Neural crest cell (in vitro differentiated cells): ENCODE measurements around the gene TTC34. TPM values are rescaled to one million over a fixed set of nuclear protein-coding genes. Genes with fewer than 3 reads are reported as not detected.

Experiments
- DNase-seq: peaks from one replicate; pipeline ENCODE4 v3.0.0; 2021; ENCODE audit warnings: low read depth, mixed read lengths, low spot score
- H3K27ac Mint-ChIP-seq: one replicate; pipeline ENCODE4 v1.8.0; 2021; ENCODE audit warnings: mild to moderate bottlenecking, mixed read lengths; ENCODE audit not compliant: unreplicated experiment
- H3K27me3 Mint-ChIP-seq: 2 replicates; pipeline ENCODE4 v1.8.0; 2021; ENCODE audit warnings: low read depth, mild to moderate bottlenecking, mixed read lengths
- H3K36me3 Mint-ChIP-seq: 2 replicates; pipeline ENCODE4 v1.8.0; 2021; ENCODE audit warnings: low read depth, mild to moderate bottlenecking, mixed read lengths
- H3K4me1 Mint-ChIP-seq: 2 replicates; pipeline ENCODE4 v1.8.0; 2021; ENCODE audit warnings: mixed read lengths
- H3K4me3 Mint-ChIP-seq: one replicate; pipeline ENCODE4 v1.8.0; 2021; ENCODE audit warnings: mild to moderate bottlenecking, mixed read lengths
- H3K9me3 Mint-ChIP-seq: 2 replicates; pipeline ENCODE4 v1.8.0; 2021; ENCODE audit warnings: mixed read lengths
- total RNA-seq: library from RNA; stranded (reverse); gene quantifications from 2 replicates; pipeline ENCODE4 v1.2.1, GENCODE V29; 2021
- TF ChIP-seq, protein P1 (sequence below): fragments of 200-600 bp; sonication (generic); conservative IDR thresholded peaks from 2 replicates; pipeline ENCODE4 v1.5.0; 2021; ENCODE audit warnings: antibody characterized with exemption, mild to moderate bottlenecking

TTC34 gene
- total RNA-seq, 1 donor from 2014 or later = 2.7 TPM

GRCh38 chr1:2828586-2829250 is 27.2 kb upstream of the TTC34 start:
- Mint-ChIP-seq H3K36me3 (peaks cover 3% of the 10 kb centered on the region), H3K27ac (no peak overlapping the region), H3K4me1 (no peaks in the 10 kb centered on the region), H3K27me3 (no peaks in the 10 kb centered on the region), H3K4me3 (no peak overlapping the region), H3K9me3 (peaks cover 3% of the 10 kb centered on the region)
- DNase-seq = no peak
- TF ChIP-seq, protein P1, sequence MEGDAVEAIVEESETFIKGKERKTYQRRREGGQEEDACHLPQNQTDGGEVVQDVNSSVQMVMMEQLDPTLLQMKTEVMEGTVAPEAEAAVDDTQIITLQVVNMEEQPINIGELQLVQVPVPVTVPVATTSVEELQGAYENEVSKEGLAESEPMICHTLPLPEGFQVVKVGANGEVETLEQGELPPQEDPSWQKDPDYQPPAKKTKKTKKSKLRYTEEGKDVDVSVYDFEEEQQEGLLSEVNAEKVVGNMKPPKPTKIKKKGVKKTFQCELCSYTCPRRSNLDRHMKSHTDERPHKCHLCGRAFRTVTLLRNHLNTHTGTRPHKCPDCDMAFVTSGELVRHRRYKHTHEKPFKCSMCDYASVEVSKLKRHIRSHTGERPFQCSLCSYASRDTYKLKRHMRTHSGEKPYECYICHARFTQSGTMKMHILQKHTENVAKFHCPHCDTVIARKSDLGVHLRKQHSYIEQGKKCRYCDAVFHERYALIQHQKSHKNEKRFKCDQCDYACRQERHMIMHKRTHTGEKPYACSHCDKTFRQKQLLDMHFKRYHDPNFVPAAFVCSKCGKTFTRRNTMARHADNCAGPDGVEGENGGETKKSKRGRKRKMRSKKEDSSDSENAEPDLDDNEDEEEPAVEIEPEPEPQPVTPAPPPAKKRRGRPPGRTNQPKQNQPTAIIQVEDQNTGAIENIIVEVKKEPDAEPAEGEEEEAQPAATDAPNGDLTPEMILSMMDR = no peak

- no peak for DNase-seq
- Mint-ChIP-seq H3K9me3 (peaks cover 6% of the 10 kb centered on the region), H3K27me3 (no peaks in the 10 kb centered on the region), H3K27ac (no peak overlapping the region), H3K4me1 (no peaks in the 10 kb centered on the region), H3K36me3 (peaks cover 6% of the 10 kb centered on the region), H3K4me3 (no peak overlapping the region)
- TF ChIP-seq, protein P1 = no peak
Observed at GRCh38 chr1:2826736-2827292, 25.3 kb upstream of the TTC34 start.

DNA sequence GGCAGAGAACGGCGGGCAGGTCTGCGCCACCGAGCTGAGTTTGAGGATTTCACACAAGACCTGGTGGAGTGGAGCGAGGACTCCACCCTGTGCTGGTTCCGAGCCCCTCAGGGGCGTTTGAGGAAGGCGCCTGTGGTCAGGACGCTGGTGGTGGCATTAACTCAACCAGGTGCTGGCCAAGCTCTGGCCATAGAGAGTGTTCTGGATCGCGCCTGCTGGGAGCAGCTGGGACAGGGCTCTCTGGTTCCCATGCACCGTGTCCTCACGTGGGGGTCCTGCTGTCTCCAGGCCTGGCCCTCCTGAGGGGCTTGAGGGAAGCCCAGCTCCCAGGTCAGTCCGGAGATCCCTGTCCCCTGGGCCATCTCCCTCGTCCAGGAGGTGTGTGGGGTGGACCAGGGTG is 24.8 kb upstream of the TTC34 start:
- TF ChIP-seq, protein P1 = no peak
- Mint-ChIP-seq H3K27ac (no peak overlapping the region), H3K27me3 (no peaks in the 10 kb centered on the region), H3K36me3 (peaks cover 6% of the 10 kb centered on the region), H3K4me1 (no peaks in the 10 kb centered on the region), H3K4me3 (no peak overlapping the region), H3K9me3 (peaks cover 6% of the 10 kb centered on the region)
- DNase-seq = no peak

DNA sequence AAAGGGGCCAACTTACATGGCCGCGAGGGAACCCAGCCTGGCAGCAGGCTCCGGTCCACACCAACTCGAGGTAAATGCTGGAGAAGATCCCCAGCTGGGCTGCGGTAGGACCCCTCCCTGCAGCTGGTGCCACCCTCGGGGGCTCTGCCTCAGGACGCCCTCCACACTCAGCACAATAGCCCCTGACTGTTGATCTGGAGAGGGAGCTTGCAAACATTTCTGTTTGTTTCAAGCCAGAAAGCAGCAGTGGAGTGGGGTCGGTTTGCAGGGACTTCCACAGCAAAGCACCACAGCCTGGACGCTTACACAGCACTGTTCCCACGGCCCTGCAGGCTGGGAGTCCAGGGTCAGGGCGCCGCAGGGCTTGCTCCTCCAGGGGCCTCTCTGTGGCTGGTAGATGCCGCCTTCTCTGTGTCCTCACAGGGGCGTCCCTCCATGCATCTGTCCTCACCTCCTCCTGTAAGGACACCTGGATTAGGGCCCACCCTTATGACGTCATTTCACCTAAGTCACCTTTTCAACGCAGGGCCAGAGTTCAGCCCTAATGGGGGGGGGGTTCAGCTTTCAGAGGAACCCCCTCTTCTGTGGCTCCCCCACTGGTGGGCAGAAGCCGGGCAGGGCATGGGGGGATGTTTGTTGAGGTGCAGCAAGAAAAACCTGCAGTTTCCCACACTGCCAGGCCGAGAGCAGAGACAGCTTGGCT is 24.1 kb upstream of the TTC34 start:
- H3K36me3 Mint-ChIP-seq = peaks cover 6% of the 10 kb centered on the region

GRCh38 chr1:2824999-2825398 is 23.5 kb upstream of the TTC34 start:
- no peak overlapping the region for H3K4me3 Mint-ChIP-seq
- H3K27me3 Mint-ChIP-seq = no peaks in the 10 kb centered on the region
- DNase-seq = no peak
- TF ChIP-seq, protein P1 = no peak
- no peaks in the 10 kb centered on the region for H3K4me1 Mint-ChIP-seq
- no peak overlapping the region for H3K27ac Mint-ChIP-seq
- H3K9me3 Mint-ChIP-seq = peaks cover 7% of the 10 kb centered on the region
- peaks cover 6% of the 10 kb centered on the region for H3K36me3 Mint-ChIP-seq

More for the DNA sequence above, 24.1 kb upstream of the TTC34 start:
- H3K27ac Mint-ChIP-seq = no peak overlapping the region
- no peaks in the 10 kb centered on the region for H3K4me1 Mint-ChIP-seq
- H3K9me3 Mint-ChIP-seq = peaks cover 6% of the 10 kb centered on the region
- H3K27me3 Mint-ChIP-seq = no peaks in the 10 kb centered on the region
- TF ChIP-seq, protein P1 = no peak
- no peak for DNase-seq
- H3K4me3 Mint-ChIP-seq = no peak overlapping the region
